Islet precursor cell (in vitro differentiated cells): ENCODE results near the gene GRID2.

Experiments used
- DNase-seq: peaks from one replicate; pipeline ENCODE4 v3.0.0-alpha.2; 2018

GRID2 gene

DNA sequence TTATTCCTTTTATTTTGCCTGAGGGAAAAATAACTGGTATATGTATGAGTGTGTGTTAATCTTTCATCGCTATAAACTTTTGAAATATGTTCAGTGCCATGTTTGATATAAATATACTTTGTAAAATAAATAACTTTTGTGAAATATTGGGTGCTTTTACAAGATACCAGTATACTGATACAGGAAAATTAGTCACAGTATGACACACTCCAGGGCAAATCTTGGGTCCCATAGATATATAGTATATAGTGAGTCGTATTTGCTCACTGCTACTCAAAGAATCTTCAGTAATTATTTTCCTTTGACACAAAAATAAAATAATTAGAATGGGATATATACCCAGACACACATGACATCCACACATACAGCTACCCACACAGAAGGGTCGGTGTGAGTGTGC, 472.3 kb downstream of the GRID2 start:
- no peak for DNase-seq

GRCh38 chr4:92789741-92790140, 486.0 kb downstream of the GRID2 start:
- no peak for DNase-seq

- no peak for DNase-seq
Observed at GRCh38 chr4:92791871-92792440, 488.2 kb downstream of the GRID2 start.

- no peak for DNase-seq
Observed at GRCh38 chr4:92809381-92809780, 505.6 kb downstream of the GRID2 start.

DNA sequence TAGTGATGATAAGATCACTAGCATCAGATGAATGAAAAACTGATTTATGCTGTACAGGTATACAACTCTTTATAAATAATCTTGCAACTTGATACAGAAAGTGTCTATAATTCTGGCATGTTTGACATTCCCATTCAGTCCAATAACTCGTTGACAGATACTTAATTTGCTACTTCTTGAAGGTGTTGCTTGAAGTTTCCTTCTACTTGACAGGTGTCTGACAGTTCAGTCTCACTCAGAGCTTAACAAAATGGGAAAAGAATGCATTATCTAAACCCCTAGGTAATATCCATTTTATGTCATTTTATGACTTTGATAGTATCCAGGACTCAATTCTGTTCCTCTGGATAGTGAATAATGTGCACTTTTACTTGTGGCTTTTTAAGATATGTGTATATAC, 508.9 kb downstream of the GRID2 start:
- DNase-seq: no peak

DNA sequence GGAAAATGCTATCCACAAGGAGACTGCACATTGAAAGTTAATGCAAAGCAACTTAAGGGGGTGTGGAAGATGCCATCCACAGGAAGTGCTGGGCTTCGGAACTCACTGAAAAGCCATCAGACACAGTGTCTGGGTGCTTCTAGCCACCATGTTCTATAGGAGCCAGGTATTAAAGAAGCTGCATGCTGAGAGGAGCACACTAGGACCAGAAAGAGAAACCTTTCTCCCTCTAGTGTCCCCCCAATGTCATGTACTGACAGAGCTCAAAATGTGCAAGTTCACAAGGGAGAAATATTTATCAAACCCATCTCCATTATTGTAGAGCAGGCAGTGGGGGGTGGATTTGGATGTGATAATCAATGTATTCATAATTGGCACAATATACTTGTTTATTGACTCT, 510.9 kb downstream of the GRID2 start:
- no peak for DNase-seq

GRCh38 chr4:92825256-92825655, 521.5 kb downstream of the GRID2 start:
- DNase-seq: no peak

GRCh38 chr4:92825791-92826190, 522.0 kb downstream of the GRID2 start:
- no peak for DNase-seq

GRCh38 chr4:92830771-92831170, 527.0 kb downstream of the GRID2 start:
- DNase-seq: no peak

GRCh38 chr4:92840880-92841279, 537.1 kb downstream of the GRID2 start:
- no peak for DNase-seq

DNA sequence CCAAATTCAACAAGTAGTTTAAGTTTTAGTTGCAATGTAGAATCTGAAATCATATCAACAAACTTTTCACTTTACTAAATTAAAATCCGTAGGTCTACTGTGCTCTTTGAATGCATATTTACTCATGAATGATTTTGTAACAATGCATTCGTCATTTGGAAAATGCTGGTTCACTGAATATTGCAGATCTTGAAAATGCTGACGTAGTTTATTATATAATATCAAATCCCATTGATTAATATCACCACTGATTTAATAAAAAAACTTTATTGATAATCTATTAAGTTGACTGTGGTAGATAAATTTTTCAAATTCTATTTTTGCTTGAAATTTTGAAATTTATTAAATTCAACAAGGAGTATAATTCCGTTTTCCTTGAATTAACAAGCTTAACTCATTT, 540.0 kb downstream of the GRID2 start:
- DNase-seq: no peak

DNA sequence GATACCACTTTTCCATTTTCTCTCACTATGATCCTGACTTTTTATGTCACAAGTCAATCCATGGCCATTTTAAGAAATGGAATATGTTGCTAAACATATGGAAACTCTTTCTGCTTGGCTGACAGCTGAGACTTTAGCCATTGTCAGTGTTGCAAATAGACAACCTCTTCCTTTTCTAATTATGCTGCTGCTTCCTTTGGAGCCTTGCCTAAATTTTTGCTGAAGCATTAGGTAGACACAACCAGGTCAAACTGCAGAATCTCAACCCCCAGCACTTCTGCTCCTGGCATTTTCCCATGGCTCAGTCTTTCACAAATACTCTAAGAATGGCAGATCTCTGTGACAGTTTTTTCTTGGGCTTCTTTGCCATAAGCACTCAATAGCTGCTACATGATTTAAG, 543.3 kb downstream of the GRID2 start:
- no peak for DNase-seq

DNA sequence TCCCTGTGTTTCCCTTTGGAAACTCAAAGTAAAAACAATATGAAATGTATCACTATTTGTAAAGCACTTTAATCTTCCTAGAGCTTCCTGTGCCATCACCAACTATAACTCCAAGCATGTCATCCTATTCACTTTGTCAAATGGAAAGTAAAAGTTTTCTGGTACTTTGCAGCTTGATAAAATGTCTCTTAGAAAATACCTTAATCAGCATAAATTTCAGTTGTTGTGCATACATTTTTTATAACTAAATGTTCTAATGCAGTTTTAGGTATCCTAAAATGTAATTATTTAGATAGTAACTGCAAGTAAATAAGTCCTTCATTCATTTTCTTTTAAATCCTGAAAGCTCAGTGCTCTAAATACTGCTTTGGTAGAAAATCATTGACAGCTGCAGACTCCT, 558.7 kb downstream of the GRID2 start:
- DNase-seq: no peak

DNA sequence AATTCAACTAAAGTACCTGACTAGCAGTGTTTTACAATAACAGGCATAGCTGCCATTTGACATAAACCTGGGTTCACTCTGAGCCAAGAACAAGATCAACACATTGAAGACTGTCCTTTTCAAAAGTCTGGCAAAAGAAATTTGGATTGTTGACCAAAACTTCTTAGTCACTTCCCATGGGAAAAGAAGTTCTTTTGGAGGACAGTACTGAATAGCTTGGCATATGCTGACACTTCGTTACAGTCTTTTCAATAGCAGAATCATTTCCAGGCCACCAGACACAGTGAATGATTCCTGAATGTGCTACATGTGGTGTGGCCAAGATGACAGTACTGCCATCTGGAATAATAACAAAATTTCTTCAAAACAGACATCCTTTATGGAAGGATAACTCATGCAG, 560.3 kb downstream of the GRID2 start:
- no peak for DNase-seq

DNA sequence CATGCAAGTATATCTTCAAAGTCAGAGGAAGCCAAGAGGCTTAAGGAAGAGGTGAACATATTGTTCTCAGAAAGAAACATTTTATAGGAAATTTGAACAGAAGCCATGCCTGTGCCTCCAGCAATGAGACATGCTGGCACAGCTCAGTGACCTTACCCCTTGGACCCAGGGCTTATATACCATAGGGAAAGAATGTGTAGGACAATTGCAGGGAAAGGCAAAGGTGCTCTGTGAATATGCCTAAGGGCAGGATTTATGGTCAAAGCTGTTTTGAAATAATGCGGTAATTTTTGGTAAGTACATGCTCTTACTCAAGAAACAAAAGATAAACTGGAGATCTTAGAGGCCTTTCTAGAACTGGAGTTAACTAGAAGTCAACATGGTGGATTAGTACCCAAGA, 568.8 kb downstream of the GRID2 start:
- DNase-seq: no peak

DNA sequence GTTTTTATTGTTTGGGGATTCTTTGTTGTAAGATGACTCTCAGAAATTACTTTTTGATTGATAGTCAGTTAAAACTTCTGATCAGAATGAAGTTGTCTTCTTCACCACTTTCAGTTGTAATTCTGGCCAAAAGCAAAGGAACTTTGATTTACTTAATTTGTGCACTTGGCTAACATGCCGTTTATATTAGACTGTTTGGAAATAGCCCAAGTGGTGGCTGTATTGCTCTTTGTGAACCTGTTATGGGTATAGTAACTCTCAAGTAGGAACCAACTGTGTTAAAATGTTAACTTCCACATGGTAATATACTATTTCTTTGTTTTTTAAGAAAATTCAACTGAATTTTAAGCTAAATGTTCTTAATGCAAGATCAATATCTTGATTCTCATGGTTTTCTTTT, 581.9 kb downstream of the GRID2 start:
- no peak for DNase-seq

DNA sequence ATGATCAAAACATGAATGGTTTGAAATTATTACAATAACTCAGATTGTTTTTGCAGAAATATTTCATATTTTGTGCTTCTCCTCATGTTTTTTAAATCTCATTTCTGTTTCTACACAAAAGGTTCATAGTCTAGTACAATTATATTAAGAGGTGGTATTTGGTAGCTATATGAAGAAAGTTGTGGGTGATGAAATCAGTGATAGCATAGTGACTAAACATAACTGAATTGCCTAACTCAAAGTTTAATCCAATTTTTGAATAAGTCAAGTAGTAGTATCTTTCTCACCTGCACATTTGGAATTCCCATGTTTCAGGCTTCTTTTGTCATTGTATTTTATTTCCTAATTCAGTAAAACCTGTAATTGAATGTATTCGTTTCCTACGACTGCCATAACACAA, 648.7 kb downstream of the GRID2 start:
- DNase-seq: no peak

DNA sequence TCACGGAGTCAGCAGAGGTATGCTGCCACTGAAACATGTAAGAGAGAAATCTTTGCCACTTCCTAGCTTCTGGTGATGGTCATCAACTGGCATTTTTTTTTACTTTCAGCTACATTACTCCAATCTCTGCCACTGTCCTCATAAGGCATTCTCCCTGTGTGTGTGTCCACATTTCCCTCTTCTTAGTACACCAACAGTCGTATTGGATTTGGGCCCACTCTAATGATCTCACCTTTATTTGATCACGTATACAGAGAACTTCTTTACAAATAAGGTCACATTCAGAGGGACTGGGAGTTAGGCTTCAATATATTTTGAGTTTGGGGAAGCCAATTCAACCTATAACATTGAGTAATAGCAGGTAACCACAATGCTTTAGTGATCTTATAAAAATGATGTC, 649.1 kb downstream of the GRID2 start:
- DNase-seq: no peak

GRCh38 chr4:92953462-92953861, 649.7 kb downstream of the GRID2 start:
- no peak for DNase-seq

GRCh38 chr4:92961881-92962280, 658.1 kb downstream of the GRID2 start:
- no peak for DNase-seq

DNA sequence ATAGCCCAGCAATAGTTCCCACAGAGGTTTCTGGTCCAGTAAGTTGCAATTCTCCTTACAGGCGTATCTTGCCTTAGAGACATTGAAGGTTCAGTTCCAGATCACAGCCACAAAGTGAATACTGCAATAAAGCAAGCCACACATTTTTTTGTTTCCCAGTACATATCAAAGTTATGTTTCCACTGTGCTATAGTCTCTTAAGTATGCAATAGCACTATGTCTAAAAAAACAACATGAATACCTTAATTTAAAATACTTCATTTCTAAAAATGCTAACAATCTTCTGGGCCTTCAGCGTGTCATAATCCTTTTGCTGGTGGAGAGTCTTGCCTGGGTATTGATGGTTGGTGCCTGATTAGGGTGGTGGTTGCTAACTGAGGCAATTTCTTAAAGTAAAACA, 659.1 kb downstream of the GRID2 start:
- DNase-seq: no peak

DNA sequence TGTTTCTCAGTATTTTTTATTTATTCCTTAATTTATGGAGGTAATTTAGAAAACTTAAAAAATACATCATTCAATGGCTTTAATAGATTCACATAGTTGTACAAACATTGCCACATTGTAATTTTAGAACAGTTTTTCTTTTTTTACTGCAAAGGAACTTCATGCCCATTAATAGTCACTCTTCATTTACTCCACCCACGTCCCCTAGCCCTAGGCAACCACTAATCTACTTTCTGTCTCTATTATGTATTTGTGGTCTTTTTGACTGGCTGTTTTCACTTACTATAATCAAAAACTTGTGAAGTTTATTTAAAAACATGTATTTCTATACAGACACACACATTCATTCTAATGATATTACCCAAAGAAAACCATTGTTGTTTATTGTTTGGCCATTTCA, 664.8 kb downstream of the GRID2 start:
- no peak for DNase-seq

GRCh38 chr4:92968996-92969395, 665.2 kb downstream of the GRID2 start:
- no peak for DNase-seq

GRCh38 chr4:92969650-92970379, 666.0 kb downstream of the GRID2 start:
- DNase-seq: no peak

- no peak for DNase-seq
Observed at GRCh38 chr4:92970996-92971395, 667.2 kb downstream of the GRID2 start.
